ENCODE data around the gene ATP6V0A1.

Gene ATP6V0A1

DNA sequence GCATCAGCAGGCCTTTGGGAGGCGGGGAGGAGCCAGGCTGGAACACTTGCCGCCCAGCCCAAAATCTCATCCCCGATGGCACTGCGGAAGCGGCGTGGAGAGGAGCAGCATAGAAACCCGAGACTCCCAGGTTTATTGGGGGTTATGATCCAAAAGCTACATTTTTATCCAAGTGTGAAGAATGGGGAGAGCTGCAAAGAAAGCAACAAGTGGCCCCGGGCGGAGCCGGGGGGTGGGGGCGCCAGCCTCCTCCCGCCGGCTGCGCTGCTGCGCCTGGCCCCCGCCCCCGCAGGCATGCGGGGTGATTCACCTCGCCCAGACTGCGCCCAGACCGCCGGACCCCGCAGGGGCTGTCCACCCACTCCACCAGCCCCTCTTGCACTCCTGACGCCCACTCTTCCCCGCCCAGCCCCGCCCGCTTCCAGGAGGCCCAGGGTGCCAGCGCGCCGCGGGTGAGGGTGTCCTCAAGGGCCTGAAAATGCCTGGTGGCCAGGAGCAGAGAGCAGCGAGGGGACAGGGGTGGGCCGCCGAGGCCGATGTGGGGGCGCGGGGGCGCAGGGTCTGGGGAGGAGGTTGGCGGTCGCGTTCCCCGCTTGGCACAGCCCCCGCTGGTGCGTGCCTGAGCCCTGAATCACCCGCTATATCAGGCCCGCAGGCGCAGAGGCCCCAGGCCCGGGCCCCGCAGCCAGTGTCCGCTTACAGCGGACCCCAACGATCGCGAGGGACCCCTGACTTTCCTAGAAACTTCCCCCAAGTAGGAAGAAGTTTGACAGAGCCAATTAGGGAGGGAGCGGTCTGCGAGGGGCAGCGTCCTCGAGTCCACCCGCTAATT, 37.0 kb upstream of the ATP6V0A1 start:
- peaks cover 25% of the 10 kb centered on the region for H3K4me1 ChIP-seq (ENCODE audit: control insufficient read depth, insufficient read depth, low read length)
- H3K27me3 ChIP-seq (ENCODE audit: control insufficient read depth, insufficient read depth, low read length): peaks cover 35% of the 10 kb centered on the region
- peak overlapping the region; percentile 94 for H3K4me3 ChIP-seq (ENCODE audit: low read depth, low read length)
- H3K36me3 ChIP-seq (ENCODE audit: control insufficient read depth, insufficient read depth, low read length): no peaks in the 10 kb centered on the region
- H3K9ac ChIP-seq (ENCODE audit: low read length): peak overlapping the region; percentile 87
- no peak overlapping the region for H3K27ac ChIP-seq (ENCODE audit: low read depth, low read length)
- H3K9me3 ChIP-seq (ENCODE audit: control insufficient read depth, insufficient read depth, low read depth, low read length): no peaks in the 10 kb centered on the region

DNA sequence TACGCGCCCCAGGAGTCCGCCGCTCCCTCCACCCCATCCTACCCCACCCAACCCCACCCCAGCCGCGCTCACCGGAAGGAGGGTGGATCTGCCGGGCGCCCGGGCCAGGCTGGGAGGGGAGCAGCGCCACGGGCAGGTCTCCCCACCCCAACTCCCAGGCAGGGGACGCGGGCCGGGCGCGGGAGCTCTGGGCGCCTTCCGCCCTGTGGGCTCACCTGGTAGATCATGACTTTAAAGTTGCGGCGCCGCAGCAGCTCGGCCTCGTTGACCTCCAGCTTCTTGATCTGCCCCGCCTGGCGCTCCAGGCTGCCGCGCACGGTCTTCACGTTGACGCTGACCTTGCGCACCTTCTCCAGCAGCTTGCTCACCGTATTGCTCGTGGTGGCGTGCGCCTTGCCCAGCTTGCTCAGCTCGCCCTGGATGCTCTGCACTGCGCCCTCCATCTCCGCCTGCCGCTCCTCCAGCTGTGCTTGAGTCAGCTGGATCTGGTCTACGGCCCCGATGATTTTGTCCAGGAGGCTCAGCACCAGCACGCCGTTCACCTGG, 36.2 kb upstream of the ATP6V0A1 start:
- Histone ChIP-seq H3K27ac (ENCODE audit: low read depth, low read length) (peak overlapping the region; percentile 32; the same call in 1 of the 2 replicates), H3K27me3 (ENCODE audit: control insufficient read depth, insufficient read depth, low read length) (peaks cover 35% of the 10 kb centered on the region), H3K9ac (ENCODE audit: low read length) (peak overlapping the region; percentile 87), H3K4me1 (ENCODE audit: control insufficient read depth, insufficient read depth, low read length) (peaks cover 25% of the 10 kb centered on the region), H3K9me3 (ENCODE audit: control insufficient read depth, insufficient read depth, low read depth, low read length) (no peaks in the 10 kb centered on the region), H3K36me3 (ENCODE audit: control insufficient read depth, insufficient read depth, low read length) (no peaks in the 10 kb centered on the region), H3K4me3 (ENCODE audit: low read depth, low read length) (peak overlapping the region; percentile 94)

DNA sequence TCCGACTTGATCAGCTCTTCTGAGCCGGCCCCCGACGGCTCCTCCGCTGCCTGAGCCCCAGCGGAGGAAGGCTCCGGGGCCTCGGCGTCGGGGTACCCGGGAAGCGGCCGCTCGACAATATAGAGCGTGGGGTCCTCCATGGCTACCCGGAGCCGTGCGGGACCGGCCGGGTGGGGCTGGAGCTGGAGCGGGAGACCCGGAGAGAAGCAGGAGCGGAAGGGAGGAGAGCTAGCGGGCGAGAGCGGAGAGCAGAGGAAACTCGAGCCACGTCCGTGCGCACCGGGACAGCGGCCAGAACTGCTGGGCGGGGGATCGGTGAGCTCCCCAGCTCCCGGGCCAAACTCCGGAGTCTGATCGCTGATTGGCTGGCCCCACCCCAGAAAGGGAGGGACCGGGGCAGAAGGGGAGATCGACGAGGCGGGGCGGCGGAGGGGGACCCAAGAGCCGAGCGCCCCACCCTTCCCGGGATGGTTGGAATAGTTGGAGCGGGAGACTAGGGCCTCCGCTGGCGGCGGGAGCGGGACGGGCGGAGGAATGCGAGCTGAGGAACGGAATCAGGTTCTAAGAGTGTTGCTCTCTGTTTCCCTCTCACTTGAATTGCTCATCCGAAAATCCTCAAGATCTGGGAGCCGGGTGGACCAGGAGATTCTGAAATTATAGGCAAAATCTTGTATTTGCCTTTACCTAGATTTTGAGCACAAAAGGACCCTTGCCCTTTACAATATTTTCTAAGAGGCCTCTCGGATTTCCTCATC, 35.5 kb upstream of the ATP6V0A1 start, which contains the start of gene CAVIN1:
Gene CAVIN1, minus strand, starts transcription at position 299 of the 755 bp plus-strand sequence. Its CDS starts 159 bp downstream, at position 140.
- Histone ChIP-seq H3K9ac (ENCODE audit: low read length) (peak within 1 kb of the TSS; percentile 87), H3K9me3 (ENCODE audit: control insufficient read depth, insufficient read depth, low read depth, low read length) (no peaks in the 10 kb centered on the region), H3K27ac (ENCODE audit: low read depth, low read length) (peak within 1 kb of the TSS; percentile 68; the same call in 1 of the 2 replicates), H3K36me3 (ENCODE audit: control insufficient read depth, insufficient read depth, low read length) (no peaks in the 10 kb centered on the region), H3K4me1 (ENCODE audit: control insufficient read depth, insufficient read depth, low read length) (peaks cover 27% of the 10 kb centered on the region), H3K4me3 (ENCODE audit: low read depth, low read length) (peak within 1 kb of the TSS; percentile 94), H3K27me3 (ENCODE audit: control insufficient read depth, insufficient read depth, low read length) (peaks cover 35% of the 10 kb centered on the region)

DNA sequence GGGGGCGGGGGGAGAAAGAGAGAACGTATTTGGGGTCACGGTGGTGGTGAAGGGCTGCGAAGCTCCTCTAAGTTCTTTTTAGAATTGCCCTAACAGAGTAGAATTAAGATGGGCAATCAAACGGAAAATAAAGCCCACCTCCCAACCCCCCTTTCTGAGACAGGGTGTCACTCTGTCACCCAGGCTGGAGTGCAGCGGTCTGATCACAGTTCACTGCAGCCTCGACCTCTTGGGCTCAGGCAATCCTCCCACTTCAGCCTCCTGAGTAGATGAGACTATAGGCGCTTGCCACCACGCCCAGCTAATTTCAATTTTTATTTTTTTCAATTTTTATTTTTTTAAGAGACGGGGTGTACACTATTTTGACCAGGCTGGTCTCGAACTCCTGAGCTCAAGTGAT, 34.9 kb upstream of the ATP6V0A1 start:
- Histone ChIP-seq H3K4me1 (ENCODE audit: control insufficient read depth, insufficient read depth, low read length) (peaks cover 32% of the 10 kb centered on the region), H3K4me3 (ENCODE audit: low read depth, low read length) (peak overlapping the region; percentile 94), H3K27ac (ENCODE audit: low read depth, low read length) (0 out of 2 replicates have a peak overlapping the region, but pooled peaks have one; percentile 68), H3K9ac (ENCODE audit: low read length) (no peak overlapping the region), H3K27me3 (ENCODE audit: control insufficient read depth, insufficient read depth, low read length) (peaks cover 35% of the 10 kb centered on the region), H3K36me3 (ENCODE audit: control insufficient read depth, insufficient read depth, low read length) (no peaks in the 10 kb centered on the region), H3K9me3 (ENCODE audit: control insufficient read depth, insufficient read depth, low read depth, low read length) (no peaks in the 10 kb centered on the region)

DNA sequence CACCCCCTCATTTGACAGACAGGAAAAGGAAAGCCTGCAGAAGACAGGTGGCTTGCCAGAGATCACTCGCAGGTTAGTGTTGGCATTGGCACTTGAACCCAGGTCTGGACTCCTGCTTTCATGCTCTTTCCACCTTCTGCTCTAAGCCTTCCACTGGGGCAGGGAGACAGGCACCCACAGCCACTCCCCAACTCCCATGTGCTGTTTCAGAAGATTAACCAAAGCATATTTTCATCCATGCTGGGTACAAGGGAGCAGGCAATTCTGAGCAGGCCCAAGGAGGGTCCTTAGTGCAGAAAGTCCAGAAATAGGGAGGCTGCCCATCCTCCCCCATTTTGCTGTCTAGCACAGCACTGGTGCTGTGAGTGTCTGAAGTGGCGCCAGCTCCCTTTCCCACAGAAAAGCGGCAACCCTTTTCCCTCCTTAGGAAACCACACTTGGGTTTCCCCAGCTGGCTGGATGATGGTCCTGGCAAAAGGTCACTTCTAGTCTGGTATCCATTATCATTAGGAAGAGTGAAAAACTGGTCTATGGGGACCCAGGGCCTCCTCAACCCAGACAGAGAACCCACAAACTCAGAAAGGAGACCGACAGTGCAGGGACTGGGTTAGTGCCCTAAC, 33.6 kb upstream of the ATP6V0A1 start:
- no peak overlapping the region for H3K4me3 ChIP-seq (ENCODE audit: low read depth, low read length)
- H3K27me3 ChIP-seq (ENCODE audit: control insufficient read depth, insufficient read depth, low read length): peaks cover 35% of the 10 kb centered on the region
- no peak overlapping the region for H3K9ac ChIP-seq (ENCODE audit: low read length)
- H3K9me3 ChIP-seq (ENCODE audit: control insufficient read depth, insufficient read depth, low read depth, low read length): no peaks in the 10 kb centered on the region
- no peaks in the 10 kb centered on the region for H3K36me3 ChIP-seq (ENCODE audit: control insufficient read depth, insufficient read depth, low read length)
- H3K4me1 ChIP-seq (ENCODE audit: control insufficient read depth, insufficient read depth, low read length): peaks cover 26% of the 10 kb centered on the region
- no peak overlapping the region for H3K27ac ChIP-seq (ENCODE audit: low read depth, low read length)

DNA sequence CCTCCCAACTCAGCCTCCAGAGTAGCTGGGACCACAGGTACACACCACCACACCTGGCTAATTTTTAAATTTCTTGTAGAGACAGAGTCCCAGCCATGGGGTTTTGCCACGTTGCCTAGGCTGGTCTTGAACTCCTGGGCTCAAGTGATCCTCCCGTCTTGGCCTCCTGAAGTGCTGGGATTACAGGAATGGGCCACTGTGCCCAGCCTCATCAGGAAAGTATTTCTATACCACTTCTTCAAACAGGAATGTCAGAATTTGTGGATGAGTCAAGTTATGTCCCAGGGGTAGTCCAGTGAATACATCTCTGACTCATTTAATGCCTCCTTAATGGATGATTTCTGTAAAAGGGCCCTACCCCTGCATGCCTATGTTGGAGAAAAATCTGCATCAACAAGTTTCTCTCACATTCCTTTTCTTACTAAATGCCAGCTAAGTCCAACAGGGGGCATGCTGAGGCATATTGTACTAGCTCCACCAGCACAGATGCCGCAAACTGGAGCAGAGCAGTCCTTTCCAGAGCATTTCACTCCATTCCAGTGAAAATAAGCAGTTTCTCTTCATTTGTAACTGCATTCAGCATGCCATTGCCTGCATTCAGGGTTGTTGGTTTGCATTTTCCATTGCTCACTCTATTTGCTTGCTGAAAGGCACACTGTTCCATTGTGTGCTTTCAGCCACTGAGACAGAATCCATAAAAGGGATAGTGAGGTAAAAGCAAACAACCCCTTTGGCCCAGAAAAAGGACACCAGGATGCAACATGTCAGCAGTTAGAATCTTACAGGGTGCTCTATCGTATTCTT, 30.3 kb upstream of the ATP6V0A1 start:
- Histone ChIP-seq H3K9ac (ENCODE audit: low read length) (no peak overlapping the region), H3K4me1 (ENCODE audit: control insufficient read depth, insufficient read depth, low read length) (peaks cover 21% of the 10 kb centered on the region), H3K9me3 (ENCODE audit: control insufficient read depth, insufficient read depth, low read depth, low read length) (no peaks in the 10 kb centered on the region), H3K4me3 (ENCODE audit: low read depth, low read length) (no peak overlapping the region), H3K36me3 (ENCODE audit: control insufficient read depth, insufficient read depth, low read length) (no peaks in the 10 kb centered on the region), H3K27me3 (ENCODE audit: control insufficient read depth, insufficient read depth, low read length) (peaks cover 5% of the 10 kb centered on the region; the same call in 1 of the 2 replicates), H3K27ac (ENCODE audit: low read depth, low read length) (no peak overlapping the region)

DNA sequence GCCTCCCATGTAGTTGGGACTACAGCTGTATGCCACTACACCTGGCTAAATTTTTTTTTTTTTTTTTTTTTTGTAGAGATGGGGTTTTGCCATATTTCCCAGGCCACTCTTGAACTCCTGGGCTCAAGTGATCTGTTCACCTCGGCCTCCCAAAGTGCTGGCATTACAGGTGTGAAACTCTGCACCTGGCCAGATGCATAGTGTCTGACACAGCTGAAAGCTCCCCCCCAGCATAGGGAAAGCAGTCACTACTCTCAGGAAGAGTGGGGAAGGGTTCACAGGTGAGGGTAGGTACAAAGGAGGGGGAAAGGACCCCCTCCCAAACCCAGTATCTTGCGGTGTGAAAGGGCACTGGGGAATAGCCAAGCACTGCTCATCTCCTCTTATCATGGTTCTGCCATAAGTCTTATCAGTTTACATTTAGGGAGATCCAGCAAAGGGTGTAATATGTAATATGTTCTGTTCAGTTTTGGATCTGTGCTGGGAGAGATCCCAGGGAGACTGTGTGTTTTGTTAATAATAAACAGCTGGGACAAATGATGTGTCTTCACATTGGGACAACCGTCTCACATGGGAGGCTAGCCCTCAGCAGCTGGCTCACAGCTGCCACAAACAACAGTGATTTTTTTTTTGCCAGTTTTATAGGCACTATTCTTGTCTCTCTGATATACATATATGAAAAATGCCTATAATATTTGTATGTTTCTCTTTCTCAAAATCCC, 28.8 kb upstream of the ATP6V0A1 start:
- H3K9ac ChIP-seq (ENCODE audit: low read length): no peak overlapping the region
- peaks cover 2% of the 10 kb centered on the region; the same call in 1 of the 2 replicates for H3K27me3 ChIP-seq (ENCODE audit: control insufficient read depth, insufficient read depth, low read length)
- H3K9me3 ChIP-seq (ENCODE audit: control insufficient read depth, insufficient read depth, low read depth, low read length): no peaks in the 10 kb centered on the region
- no peak overlapping the region for H3K27ac ChIP-seq (ENCODE audit: low read depth, low read length)
- no peaks in the 10 kb centered on the region for H3K36me3 ChIP-seq (ENCODE audit: control insufficient read depth, insufficient read depth, low read length)
- H3K4me1 ChIP-seq (ENCODE audit: control insufficient read depth, insufficient read depth, low read length): peaks cover 18% of the 10 kb centered on the region
- no peak overlapping the region for H3K4me3 ChIP-seq (ENCODE audit: low read depth, low read length)

DNA sequence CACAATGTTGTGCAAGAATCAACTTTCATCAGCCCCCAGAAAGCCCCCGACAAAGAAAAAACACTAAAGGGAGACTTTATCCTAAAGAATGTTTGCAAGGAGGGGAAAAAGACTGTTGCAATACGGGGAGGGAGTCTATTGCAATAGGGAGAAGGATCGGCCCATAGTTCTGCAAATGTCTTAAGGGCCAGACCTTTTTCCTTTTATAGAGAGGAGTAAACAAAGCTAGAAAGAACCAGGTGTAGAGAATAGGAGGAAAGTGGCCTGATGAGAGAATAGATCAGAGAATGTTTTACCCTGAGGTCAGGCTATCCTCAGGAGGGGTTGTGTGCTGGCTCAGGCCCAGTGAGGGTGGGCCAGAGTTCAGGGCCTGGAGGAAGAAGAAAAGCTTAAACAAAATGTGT, 26.9 kb upstream of the ATP6V0A1 start:
- peaks cover 15% of the 10 kb centered on the region for H3K4me1 ChIP-seq (ENCODE audit: control insufficient read depth, insufficient read depth, low read length)
- 0 out of 2 replicates have a peak overlapping the region, but pooled peaks have one; percentile 13 for H3K27ac ChIP-seq (ENCODE audit: low read depth, low read length)
- no peaks in the 10 kb centered on the region for H3K36me3 ChIP-seq (ENCODE audit: control insufficient read depth, insufficient read depth, low read length)
- H3K4me3 ChIP-seq (ENCODE audit: low read depth, low read length): no peak overlapping the region
- no peak overlapping the region for H3K9ac ChIP-seq (ENCODE audit: low read length)
- H3K9me3 ChIP-seq (ENCODE audit: control insufficient read depth, insufficient read depth, low read depth, low read length): no peaks in the 10 kb centered on the region
- H3K27me3 ChIP-seq (ENCODE audit: control insufficient read depth, insufficient read depth, low read length): no peaks in the 10 kb centered on the region

DNA sequence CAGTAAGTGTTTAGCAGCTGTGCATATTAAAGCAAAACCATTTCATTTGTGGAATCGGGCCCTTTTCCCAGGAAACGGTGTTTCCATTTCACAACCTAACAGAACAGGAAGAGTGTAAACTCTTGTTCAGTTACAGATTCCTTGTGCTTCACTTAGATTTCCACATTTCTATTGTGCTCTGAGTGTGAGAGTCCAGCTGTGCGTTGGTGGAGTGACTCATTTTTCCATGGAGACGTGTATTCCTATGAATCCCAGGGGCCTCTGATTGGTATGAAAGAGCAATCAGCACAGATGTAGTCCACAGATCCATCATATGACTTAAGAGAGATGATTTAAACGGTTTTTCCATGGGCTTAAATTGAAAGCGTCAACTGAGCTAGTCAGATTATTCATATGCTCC, 22.3 kb upstream of the ATP6V0A1 start:
- no peaks in the 10 kb centered on the region for H3K27me3 ChIP-seq (ENCODE audit: control insufficient read depth, insufficient read depth, low read length)
- no peak overlapping the region for H3K27ac ChIP-seq (ENCODE audit: low read depth, low read length)
- H3K9ac ChIP-seq (ENCODE audit: low read length): no peak overlapping the region
- peaks cover 8% of the 10 kb centered on the region; the same call in 1 of the 2 replicates for H3K4me1 ChIP-seq (ENCODE audit: control insufficient read depth, insufficient read depth, low read length)
- no peaks in the 10 kb centered on the region for H3K36me3 ChIP-seq (ENCODE audit: control insufficient read depth, insufficient read depth, low read length)
- H3K4me3 ChIP-seq (ENCODE audit: low read depth, low read length): no peak overlapping the region
- no peaks in the 10 kb centered on the region for H3K9me3 ChIP-seq (ENCODE audit: control insufficient read depth, insufficient read depth, low read depth, low read length)
